Activated naive CD8-positive, alpha-beta T cell treated with anti-CD3 and anti-CD28 coated beads, Interleukin-2, amount 10 ng/mL, durations not matched to agents 7 days and 5 days (primary cell): Measurements from ENCODE around the gene TOGARAM1. TPM values are rescaled to one million over a fixed set of nuclear protein-coding genes. Genes with fewer than 3 reads are reported as not detected.

Experiments
- ATAC-seq: fragments of 150-1000 bp; cut with Tn5 transposase; one replicate; pipeline ENCODE4 v1.10.0; 2021; ENCODE audit warnings: low read depth, moderate library complexity
- POLR2A ChIA-PET: fragments of 350-600 bp; sonication (Branson Sonifier 250); formaldehyde crosslinking; loops from one replicate; lab custom pipeline; 2021; ENCODE audit warnings: antibody characterized with exemption; lab: Charles Lee
- DNase-seq: peaks from one replicate; pipeline ENCODE4 v3.0.0; 2021
- H3K27ac Mint-ChIP-seq: one replicate; pipeline ENCODE4 v1.8.0; 2022; ENCODE audit warnings: mild to moderate bottlenecking, mixed read lengths
- H3K27me3 Mint-ChIP-seq: one replicate; pipeline ENCODE4 v1.8.0; 2022; ENCODE audit warnings: mild to moderate bottlenecking, moderate library complexity, mixed read lengths
- H3K36me3 Mint-ChIP-seq: one replicate; pipeline ENCODE4 v1.8.0; 2021; ENCODE audit warnings: mild to moderate bottlenecking, mixed read lengths
- H3K4me1 Mint-ChIP-seq: one replicate; pipeline ENCODE4 v1.8.0; 2021; ENCODE audit warnings: mixed read lengths
- H3K4me3 Mint-ChIP-seq: one replicate; pipeline ENCODE4 v1.8.0; 2022; ENCODE audit warnings: mild to moderate bottlenecking, moderate library complexity, mixed read lengths
- H3K9me3 Mint-ChIP-seq: one replicate; pipeline ENCODE4 v1.8.0; 2021; ENCODE audit warnings: mixed read lengths
- total RNA-seq, 2 experiments: library from RNA; stranded (reverse); gene quantifications; one replicate each; pipeline ENCODE4 v1.2.3, GENCODE V29; 2021

TOGARAM1 gene
- total RNA-seq, 2 experiments from 2014 or later = 11.4 to 11.9 TPM

DNA sequence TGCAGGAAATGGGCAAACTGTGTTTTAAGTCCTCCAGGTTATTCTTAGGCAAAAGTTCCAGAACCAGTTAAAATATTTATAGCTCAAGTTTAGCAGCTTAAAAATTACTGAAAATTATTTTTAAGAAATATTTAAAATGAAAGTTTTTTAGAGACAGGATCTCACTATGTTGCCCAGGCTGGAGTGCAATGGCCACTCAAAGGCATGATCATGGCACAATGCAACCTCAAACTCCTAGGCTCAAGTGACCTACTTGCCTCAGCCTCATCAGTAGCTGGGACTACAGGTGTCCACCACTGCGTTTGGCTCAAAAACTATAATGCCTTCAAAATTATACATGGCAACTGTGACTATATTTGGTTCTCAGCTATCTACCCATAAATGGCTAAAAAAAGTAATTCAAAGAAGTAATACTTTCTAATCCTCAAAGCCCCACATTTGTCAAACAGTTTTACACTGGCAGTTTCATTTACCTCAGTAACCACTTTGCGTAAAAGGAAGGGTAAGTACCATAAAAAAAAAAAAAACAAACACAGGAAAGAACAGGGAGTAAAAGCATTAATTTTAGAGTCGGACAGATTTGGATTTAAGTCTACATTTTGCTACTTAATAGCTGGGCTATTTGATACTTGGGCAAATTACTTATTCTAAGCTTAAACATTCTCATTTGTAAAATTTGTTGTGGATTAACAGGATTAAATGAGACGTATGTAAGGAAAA, 9.4 kb upstream of the TOGARAM1 start:
- Mint-ChIP-seq H3K4me3 (no peak overlapping the region), H3K9me3 (no peaks in the 10 kb centered on the region), H3K4me1 (peaks cover 13% of the 10 kb centered on the region), H3K27me3 (no peaks in the 10 kb centered on the region), H3K27ac (peak overlapping the region; percentile 52), H3K36me3 (peaks cover 21% of the 10 kb centered on the region)
- DNase-seq (no peak), ATAC-seq (no peak)
- POLR2A ChIA-PET = interaction anchor here (1.0 kb wide), 1 partner anchor 9 kb away, joined by 3 read pairs; the partner anchor contains the start of gene KLHL28

GRCh38 chr14:44954750-44955149, 7.2 kb upstream of the TOGARAM1 start:
- no peak overlapping the region for H3K27ac Mint-ChIP-seq
- peaks cover 18% of the 10 kb centered on the region for H3K4me1 Mint-ChIP-seq
- H3K4me3 Mint-ChIP-seq = no peak overlapping the region
- no peaks in the 10 kb centered on the region for H3K9me3 Mint-ChIP-seq
- DNase-seq (no peak), ATAC-seq (no peak)
- H3K27me3 Mint-ChIP-seq = no peaks in the 10 kb centered on the region
- peaks cover 8% of the 10 kb centered on the region for H3K36me3 Mint-ChIP-seq
- POLR2A ChIA-PET = no interaction called here

- Mint-ChIP-seq H3K9me3 (no peaks in the 10 kb centered on the region), H3K27ac (no peak overlapping the region), H3K36me3 (peaks cover 7% of the 10 kb centered on the region), H3K4me3 (no peak overlapping the region), H3K27me3 (no peaks in the 10 kb centered on the region), H3K4me1 (peaks cover 25% of the 10 kb centered on the region)
- DNase-seq = no peak
- ATAC-seq = no peak
- POLR2A ChIA-PET = no interaction called here
These were observed 6.5 kb upstream of the TOGARAM1 start for GRCh38 chr14:44955528-44955927.

DNA sequence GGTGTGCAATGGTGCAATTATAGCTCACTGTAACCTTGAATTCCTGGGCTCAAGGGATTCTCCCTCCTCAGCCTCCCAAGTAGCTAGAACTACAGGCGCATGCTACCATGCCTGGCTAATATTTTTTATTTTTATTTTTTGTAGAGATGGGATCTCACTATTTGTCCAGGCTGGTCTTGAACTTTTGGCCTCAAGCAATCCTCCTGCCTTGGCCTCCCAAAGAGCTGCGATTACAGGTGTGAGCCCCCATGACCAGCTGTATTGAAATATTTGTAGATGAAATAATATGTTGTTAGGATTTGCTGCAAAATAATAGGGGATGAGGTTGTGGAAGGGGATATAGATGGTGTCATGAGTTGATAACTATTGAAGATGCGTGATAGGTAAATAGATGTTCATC, 5.1 kb upstream of the TOGARAM1 start:
- Mint-ChIP-seq H3K4me3 (no peak overlapping the region), H3K27ac (no peak overlapping the region), H3K9me3 (no peaks in the 10 kb centered on the region), H3K4me1 (peaks cover 25% of the 10 kb centered on the region), H3K36me3 (peaks cover 7% of the 10 kb centered on the region), H3K27me3 (no peaks in the 10 kb centered on the region)
- POLR2A ChIA-PET = no interaction called here
- no peak for ATAC-seq
- DNase-seq = no peak

DNA sequence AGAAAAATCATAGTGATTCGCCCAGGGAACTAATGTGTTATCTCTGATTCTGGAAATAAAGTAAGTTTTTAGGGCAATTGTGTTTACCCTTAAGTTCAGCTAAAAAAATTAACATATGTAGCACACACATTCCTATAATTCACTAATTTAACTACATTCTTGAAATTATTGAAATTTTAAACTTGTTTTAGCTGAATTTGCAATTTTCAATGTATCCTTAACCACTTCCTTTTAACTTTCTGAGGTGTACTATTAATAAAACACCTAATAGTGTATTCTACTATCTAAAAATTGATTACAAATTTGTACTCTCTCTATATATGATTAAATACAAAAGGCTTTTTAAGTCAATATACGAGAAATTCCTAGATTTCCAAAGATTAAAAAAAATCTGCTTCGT, 2.5 kb upstream of the TOGARAM1 start:
- H3K36me3 Mint-ChIP-seq = peaks cover 6% of the 10 kb centered on the region
- no peaks in the 10 kb centered on the region for H3K27me3 Mint-ChIP-seq
- POLR2A ChIA-PET = no interaction called here
- H3K27ac Mint-ChIP-seq = no peak overlapping the region
- H3K4me3 Mint-ChIP-seq = no peak overlapping the region
- H3K9me3 Mint-ChIP-seq = no peaks in the 10 kb centered on the region
- DNase-seq = no peak
- H3K4me1 Mint-ChIP-seq = peaks cover 34% of the 10 kb centered on the region
- no peak for ATAC-seq

DNA sequence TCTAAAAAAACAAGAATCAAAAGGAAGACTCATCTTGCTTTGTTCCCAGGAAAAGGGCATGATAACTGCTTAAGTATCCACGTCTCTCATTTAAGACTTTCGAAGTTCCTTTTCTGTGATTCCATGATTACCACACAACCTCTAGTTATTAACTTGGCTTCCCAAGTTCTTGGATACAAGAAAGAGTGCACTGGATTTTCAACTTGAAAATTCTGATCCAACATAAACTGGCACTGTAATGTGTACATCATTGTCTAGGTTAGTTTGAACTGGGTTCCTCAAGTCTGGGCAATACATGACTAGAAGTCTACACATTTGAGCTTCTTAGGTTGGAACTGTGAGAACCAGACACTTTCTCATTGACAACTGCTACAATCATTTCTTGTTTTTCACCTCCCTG, 1.8 kb upstream of the TOGARAM1 start:
- no peak for DNase-seq
- POLR2A ChIA-PET = interaction anchor here (0.5 to 2.0 kb wide), 2 partner anchors 151 to 294 kb away, joined by 4 to 5 read pairs; no protein-coding TSS in a partner anchor
- Mint-ChIP-seq H3K27me3 (no peaks in the 10 kb centered on the region), H3K4me1 (peaks cover 38% of the 10 kb centered on the region), H3K9me3 (no peaks in the 10 kb centered on the region), H3K27ac (peak overlapping the region; percentile 72), H3K4me3 (no peak overlapping the region), H3K36me3 (peaks cover 10% of the 10 kb centered on the region)
- ATAC-seq = no peak

- Mint-ChIP-seq H3K4me1 (peaks cover 39% of the 10 kb centered on the region), H3K4me3 (no peak overlapping the region), H3K36me3 (peaks cover 12% of the 10 kb centered on the region), H3K27ac (peak overlapping the region; percentile 72), H3K27me3 (no peaks in the 10 kb centered on the region), H3K9me3 (no peaks in the 10 kb centered on the region)
- ATAC-seq = no peak
- POLR2A ChIA-PET = interaction anchor here (1.1 to 3.4 kb wide), 6 partner anchors 8 to 293 kb away, joined by 3 to 38 read pairs (median 6); partner anchors contain the start of genes FANCM, FKBP3 and PRPF39
- DNase-seq = no peak
These were observed 1.3 kb upstream of the TOGARAM1 start for GRCh38 chr14:44960646-44961045.

GRCh38 chr14:44961151-44961553, 838 bp upstream of the TOGARAM1 start:
- no peaks in the 10 kb centered on the region for H3K9me3 Mint-ChIP-seq
- ATAC-seq (peak; percentile 32), DNase-seq (peak; percentile 56)
- H3K4me1 Mint-ChIP-seq = peaks cover 39% of the 10 kb centered on the region
- H3K36me3 Mint-ChIP-seq = peaks cover 12% of the 10 kb centered on the region
- H3K4me3 Mint-ChIP-seq = no peak overlapping the region
- H3K27me3 Mint-ChIP-seq = no peaks in the 10 kb centered on the region
- POLR2A ChIA-PET = interaction anchor here (1.1 to 3.4 kb wide), 9 partner anchors 9 to 293 kb away, joined by 3 to 38 read pairs (median 5); partner anchors contain the start of genes FANCM, FKBP3 and PRPF39
- no peak overlapping the region for H3K27ac Mint-ChIP-seq

- no peak for DNase-seq
- POLR2A ChIA-PET = interaction anchor here (1.0 to 3.4 kb wide), 10 partner anchors 16 to 291 kb away, joined by 3 to 38 read pairs (median 6); partner anchors contain the start of genes FANCM, FKBP3 and PRPF39
- peaks cover 46% of the 10 kb centered on the region for H3K4me1 Mint-ChIP-seq
- peak; percentile 53 for ATAC-seq
- peaks cover under 1% of the 10 kb centered on the region for H3K9me3 Mint-ChIP-seq
- H3K4me3 Mint-ChIP-seq = no peak overlapping the region
- H3K36me3 Mint-ChIP-seq = peaks cover 21% of the 10 kb centered on the region
- H3K27ac Mint-ChIP-seq = no peak overlapping the region
- no peaks in the 10 kb centered on the region for H3K27me3 Mint-ChIP-seq
These were observed 499 bp downstream of the TOGARAM1 start for GRCh38 chr14:44962334-44963043.

DNA sequence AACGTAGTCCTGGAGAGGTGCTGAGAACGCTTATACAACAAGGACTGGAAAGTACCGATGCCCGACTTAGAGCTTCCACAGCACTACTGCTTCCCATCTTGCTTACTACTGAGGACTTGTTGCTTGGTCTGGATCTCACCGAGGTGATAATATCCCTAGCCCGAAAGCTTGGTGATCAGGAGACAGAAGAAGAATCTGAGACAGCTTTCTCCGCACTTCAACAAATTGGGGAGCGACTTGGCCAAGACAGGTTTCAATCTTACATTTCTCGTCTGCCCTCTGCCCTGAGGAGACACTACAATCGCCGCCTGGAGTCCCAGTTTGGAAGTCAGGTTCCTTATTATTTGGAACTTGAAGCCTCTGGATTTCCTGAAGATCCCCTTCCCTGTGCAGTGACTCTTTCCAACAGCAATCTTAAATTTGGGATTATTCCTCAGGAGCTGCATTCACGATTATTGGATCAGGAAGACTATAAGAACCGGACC, 1.1 kb downstream of the TOGARAM1 start:
- POLR2A ChIA-PET = interaction anchor here (1.0 to 3.4 kb wide), 5 partner anchors 46 to 289 kb away, joined by 3 to 38 read pairs (median 12); partner anchors contain the start of genes FANCM, FKBP3 and PRPF39
- Mint-ChIP-seq H3K27me3 (no peaks in the 10 kb centered on the region), H3K36me3 (peaks cover 24% of the 10 kb centered on the region), H3K27ac (no peak overlapping the region), H3K4me3 (no peak overlapping the region), H3K4me1 (peaks cover 49% of the 10 kb centered on the region), H3K9me3 (peaks cover 2% of the 10 kb centered on the region)
- no peak for DNase-seq
- no peak for ATAC-seq

GRCh38 chr14:44963775-44964380, 1.9 kb downstream of the TOGARAM1 start:
- Mint-ChIP-seq H3K27me3 (no peaks in the 10 kb centered on the region), H3K4me1 (peaks cover 48% of the 10 kb centered on the region), H3K36me3 (peaks cover 31% of the 10 kb centered on the region), H3K4me3 (no peak overlapping the region), H3K27ac (peak overlapping the region; percentile 32), H3K9me3 (peaks cover 4% of the 10 kb centered on the region)
- no peak for DNase-seq
- no peak for ATAC-seq
- POLR2A ChIA-PET = interaction anchor here (3.4 kb wide), 1 partner anchor 121 kb away, joined by 20 read pairs; the partner anchor contains the start of gene PRPF39

- ATAC-seq = no peak
- H3K4me1 Mint-ChIP-seq = peaks cover 53% of the 10 kb centered on the region
- H3K9me3 Mint-ChIP-seq = peaks cover 7% of the 10 kb centered on the region
- peak overlapping the region; percentile 38 for H3K4me3 Mint-ChIP-seq
- DNase-seq = no peak
- no peak overlapping the region for H3K27ac Mint-ChIP-seq
- H3K36me3 Mint-ChIP-seq = peaks cover 56% of the 10 kb centered on the region
- POLR2A ChIA-PET = no interaction called here
- H3K27me3 Mint-ChIP-seq = no peaks in the 10 kb centered on the region
These were observed 4.8 kb downstream of the TOGARAM1 start for GRCh38 chr14:44966601-44967336.
